ENCODE results near the gene PTPRN.

PTPRN gene

DNA sequence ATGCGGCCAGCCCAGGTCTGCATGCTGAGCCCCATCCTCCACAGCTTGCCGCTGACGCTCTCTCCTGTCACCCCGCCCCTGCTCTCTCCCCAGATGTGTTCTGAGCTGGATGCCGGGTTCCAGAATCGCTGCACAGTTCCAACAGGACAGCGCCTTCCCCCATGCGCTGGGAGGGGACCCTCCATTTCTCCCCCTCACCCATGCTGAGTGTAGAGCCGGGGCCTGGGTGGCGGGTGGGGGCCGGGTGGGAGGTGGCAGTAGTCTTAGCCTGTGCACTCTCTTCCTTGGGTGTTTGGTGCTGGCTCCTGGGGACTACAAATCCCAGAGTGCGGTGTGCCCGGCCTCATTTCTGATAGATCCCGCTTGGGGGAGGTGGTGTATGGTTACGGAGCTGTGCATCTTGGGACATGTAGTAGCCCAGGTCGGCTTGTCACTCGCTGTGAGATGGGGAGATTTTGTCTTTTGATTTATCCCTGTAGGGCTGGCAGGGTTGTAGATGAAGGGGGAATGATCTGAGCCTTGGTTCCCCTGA lies 23.2 kb downstream of the PTPRN start:
- peaks cover 13% of the 10 kb centered on the region for H3K36me3 Mint-ChIP-seq (ENCODE audit: low read depth)
- no peak overlapping the region for H3K4me3 Mint-ChIP-seq
- H3K4me1 Mint-ChIP-seq (ENCODE audit: low read depth) = peaks cover 5% of the 10 kb centered on the region
- no peak overlapping the region for H3K27ac Mint-ChIP-seq
- no peaks in the 10 kb centered on the region for H3K9me3 Mint-ChIP-seq
- H3K27me3 Mint-ChIP-seq (ENCODE audit: low read depth) = no peaks in the 10 kb centered on the region

DNA sequence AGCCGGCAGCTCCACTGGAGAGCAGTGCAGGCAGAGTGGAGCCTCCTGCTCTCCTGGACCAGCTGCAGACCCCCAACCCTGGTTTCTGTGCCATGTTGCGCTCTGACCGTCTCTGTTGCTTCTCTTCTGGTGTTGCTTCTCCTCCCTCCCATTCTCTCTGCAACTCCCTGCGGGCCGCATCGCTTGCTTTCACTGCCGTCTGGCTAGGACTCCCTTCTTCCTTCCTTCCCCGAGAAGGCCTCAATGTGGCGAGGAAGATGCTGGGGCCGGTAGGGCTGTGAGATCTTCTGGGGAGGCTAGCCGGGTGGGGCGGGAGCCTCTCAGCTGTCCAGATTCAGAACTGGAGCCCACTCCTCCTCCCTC lies 23.8 kb downstream of the PTPRN start:
- H3K4me1 Mint-ChIP-seq (ENCODE audit: low read depth) = peaks cover 9% of the 10 kb centered on the region
- H3K27me3 Mint-ChIP-seq (ENCODE audit: low read depth) = no peaks in the 10 kb centered on the region
- H3K9me3 Mint-ChIP-seq = no peaks in the 10 kb centered on the region
- peaks cover 14% of the 10 kb centered on the region for H3K36me3 Mint-ChIP-seq (ENCODE audit: low read depth)
- H3K4me3 Mint-ChIP-seq = no peak overlapping the region
- H3K27ac Mint-ChIP-seq = no peak overlapping the region

DNA sequence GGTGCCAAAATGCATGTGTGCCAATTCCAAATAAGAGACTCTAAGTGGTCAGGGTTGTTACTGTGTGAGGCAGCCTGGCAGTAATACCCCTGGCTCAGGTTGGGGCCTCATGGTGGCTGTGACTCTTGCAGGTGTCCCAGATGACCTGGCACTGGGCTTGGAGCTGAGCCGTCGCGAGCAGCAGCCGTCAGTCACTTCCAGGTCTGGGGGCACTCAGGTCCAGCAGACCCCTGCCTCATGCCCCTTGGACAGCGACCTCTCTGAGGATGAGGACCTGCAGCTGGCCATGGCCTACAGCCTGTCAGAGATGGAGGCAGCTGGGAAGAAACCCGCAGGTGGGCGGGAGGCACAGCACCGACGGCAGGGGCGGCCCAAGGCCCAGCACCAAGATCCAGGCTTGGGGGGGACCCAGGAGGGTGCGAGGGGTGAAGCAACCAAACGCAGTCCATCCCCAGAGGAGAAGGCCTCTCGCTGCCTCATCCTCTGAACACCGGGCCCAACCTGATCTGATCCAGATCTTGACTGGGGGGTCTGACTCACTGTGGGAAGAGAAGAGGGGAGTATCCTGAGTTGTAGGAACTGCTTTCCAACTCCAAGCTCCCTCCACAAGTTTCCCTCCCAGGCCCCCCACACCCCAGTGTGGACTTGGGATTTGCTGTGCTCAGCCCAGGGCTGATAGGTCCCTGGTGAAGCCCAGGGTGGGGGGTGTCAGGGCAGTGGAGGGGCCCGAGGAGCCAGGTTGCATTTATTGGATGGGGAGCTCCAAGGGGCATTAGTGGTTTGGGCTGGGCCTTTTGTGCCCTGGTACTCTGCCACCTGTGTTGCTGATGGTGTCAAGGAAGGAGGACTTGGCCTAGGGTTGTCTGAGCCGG lies 24.5 kb downstream of the PTPRN start:
- Mint-ChIP-seq H3K36me3 (ENCODE audit: low read depth) (peaks cover 15% of the 10 kb centered on the region), H3K27ac (no peak overlapping the region), H3K27me3 (ENCODE audit: low read depth) (no peaks in the 10 kb centered on the region), H3K4me1 (ENCODE audit: low read depth) (peaks cover 15% of the 10 kb centered on the region), H3K9me3 (no peaks in the 10 kb centered on the region), H3K4me3 (no peak overlapping the region)

DNA sequence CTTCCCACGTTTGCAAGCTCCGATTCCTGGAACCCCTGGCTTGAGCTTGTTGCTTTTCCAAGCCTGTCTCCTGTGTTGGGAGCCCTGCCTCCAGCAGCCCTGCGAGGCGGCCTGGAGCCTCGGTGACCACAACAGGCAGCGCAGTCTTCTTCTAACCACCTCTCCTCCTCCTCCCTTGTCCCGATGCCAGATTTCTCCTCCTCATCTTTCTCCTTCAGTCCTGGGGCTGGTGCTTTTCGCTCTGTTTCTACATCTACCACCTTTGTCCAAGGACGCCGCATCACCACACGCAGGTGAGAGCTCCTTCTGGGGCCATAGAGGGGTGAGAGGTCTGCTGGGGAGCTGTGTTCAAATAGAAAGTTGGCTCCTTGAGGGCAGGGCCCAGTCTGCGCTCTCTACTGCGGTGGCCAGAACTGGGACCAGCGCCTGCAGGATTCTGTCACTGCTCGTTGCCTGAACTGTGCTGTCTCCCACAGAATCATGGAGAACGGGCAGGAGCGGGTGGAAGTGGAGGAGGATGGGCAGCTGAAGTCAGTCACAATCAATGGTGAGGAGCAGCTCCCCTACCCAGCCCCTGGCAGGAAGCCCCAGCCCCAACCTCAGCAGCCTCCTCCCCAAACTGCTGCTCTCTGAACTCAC lies 26.1 kb downstream of the PTPRN start:
- Mint-ChIP-seq H3K9me3 (no peaks in the 10 kb centered on the region), H3K4me1 (ENCODE audit: low read depth) (peaks cover 26% of the 10 kb centered on the region), H3K36me3 (ENCODE audit: low read depth) (peaks cover 16% of the 10 kb centered on the region), H3K27ac (peak overlapping the region; percentile 0), H3K4me3 (no peak overlapping the region), H3K27me3 (ENCODE audit: low read depth) (no peaks in the 10 kb centered on the region)

DNA sequence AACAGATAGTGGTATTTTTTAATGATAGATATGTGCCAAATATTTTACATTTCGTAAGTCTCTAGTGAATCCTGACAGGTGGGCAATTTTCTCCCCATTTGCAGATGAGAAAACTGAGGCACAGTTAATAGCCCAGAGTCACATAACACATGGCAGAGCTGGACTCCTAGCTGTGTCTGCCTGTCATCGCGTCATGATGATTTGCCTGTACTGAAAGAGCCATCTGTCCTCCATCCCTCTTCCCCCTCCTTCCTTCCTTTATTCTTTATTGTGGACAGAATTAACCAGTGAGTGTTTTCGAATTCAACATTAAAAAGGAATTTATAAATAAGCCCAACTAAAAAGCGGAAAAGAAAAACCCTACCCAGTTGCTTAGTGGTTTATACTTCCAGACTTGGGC lies 26.8 kb downstream of the PTPRN start:
- Mint-ChIP-seq H3K27me3 (ENCODE audit: low read depth) (no peaks in the 10 kb centered on the region), H3K36me3 (ENCODE audit: low read depth) (peaks cover 16% of the 10 kb centered on the region), H3K4me1 (ENCODE audit: low read depth) (peaks cover 33% of the 10 kb centered on the region)

DNA sequence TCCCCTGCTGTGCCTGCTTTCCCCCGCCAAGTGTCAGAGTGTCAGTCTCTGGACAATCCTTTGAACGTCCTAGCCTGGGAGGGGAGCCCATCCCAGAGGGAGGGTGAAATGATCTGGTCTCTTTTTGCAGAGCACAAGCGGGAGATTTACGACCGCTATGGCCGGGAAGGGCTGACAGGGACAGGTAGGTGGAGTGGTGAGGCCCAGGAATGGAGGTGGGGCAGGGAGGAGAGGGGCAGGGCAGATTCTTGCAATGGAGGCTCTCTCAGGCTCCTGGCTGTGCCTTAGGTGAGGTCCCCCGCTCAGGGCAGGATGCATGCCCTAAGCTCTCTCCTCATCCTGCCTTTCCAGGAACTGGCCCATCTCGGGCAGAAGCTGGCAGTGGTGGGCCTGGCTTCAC lies 27.6 kb downstream of the PTPRN start:
- H3K27me3 Mint-ChIP-seq (ENCODE audit: low read depth) = no peaks in the 10 kb centered on the region
- H3K27ac Mint-ChIP-seq = no peak overlapping the region
- peaks cover 36% of the 10 kb centered on the region for H3K4me1 Mint-ChIP-seq (ENCODE audit: low read depth)
- H3K36me3 Mint-ChIP-seq (ENCODE audit: low read depth) = peaks cover 16% of the 10 kb centered on the region
- H3K4me3 Mint-ChIP-seq = no peak overlapping the region
- no peaks in the 10 kb centered on the region for H3K9me3 Mint-ChIP-seq

More for the DNA sequence above, 26.8 kb downstream of the PTPRN start:
- H3K27ac Mint-ChIP-seq = peak overlapping the region; percentile 0
- H3K4me3 Mint-ChIP-seq = no peak overlapping the region
- H3K9me3 Mint-ChIP-seq = no peaks in the 10 kb centered on the region

DNA sequence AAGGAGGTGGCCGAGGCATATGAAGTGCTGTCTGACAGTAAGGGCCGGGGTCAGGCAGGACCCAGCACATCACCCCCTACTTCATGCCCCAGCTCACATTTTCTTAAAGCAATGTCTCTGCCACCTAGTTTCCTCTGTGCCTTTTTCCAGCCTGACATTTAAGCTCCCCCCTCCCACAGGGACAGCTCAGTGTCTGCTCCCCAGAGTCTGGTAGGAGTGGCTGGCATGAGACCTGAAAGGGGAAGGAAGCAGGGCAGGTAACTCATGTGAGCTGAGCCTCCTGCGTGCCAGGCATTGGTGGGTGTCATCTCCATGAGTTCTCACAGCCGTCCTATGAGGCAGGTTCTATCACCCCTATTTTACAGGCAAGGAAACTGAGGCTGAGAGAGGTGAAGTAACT lies 28.6 kb downstream of the PTPRN start:
- Mint-ChIP-seq H3K4me1 (ENCODE audit: low read depth) (peaks cover 36% of the 10 kb centered on the region), H3K9me3 (no peaks in the 10 kb centered on the region), H3K4me3 (peak overlapping the region; percentile 98), H3K27ac (peak overlapping the region; percentile 99), H3K27me3 (ENCODE audit: low read depth) (no peaks in the 10 kb centered on the region), H3K36me3 (ENCODE audit: low read depth) (peaks cover 16% of the 10 kb centered on the region)

DNA sequence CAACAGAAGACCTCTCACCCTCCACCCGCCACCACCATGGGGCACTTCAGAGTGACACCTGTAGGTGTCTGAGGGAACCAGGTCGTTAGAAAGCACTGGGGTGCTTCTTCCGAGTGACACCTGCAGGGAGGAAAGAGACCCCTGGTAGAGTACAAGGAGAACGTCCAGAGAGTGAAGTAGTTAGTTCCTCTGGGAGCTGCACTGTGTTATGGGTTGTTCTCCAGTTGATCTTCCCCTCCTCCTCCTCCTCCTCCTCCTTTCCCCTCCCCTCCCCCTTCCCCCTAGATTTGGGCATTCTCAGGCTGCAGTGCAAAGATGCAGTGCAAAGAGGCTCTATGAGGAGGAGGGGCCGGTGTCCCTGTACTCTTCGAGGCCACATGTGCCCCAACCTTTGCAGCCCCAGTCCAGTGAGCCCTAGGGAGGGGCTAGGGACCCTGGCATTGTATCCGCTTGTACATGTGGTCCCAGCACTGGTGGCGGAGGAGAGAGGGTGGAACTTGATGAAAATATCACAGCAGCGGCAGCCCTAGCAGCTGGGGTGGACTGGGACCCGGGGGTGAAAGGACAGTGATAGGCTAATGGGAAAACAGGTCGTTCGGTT lies 29.2 kb downstream of the PTPRN start:
- no peaks in the 10 kb centered on the region for H3K27me3 Mint-ChIP-seq (ENCODE audit: low read depth)
- peaks cover 13% of the 10 kb centered on the region for H3K36me3 Mint-ChIP-seq (ENCODE audit: low read depth)
- peak overlapping the region; percentile 99 for H3K27ac Mint-ChIP-seq
- H3K9me3 Mint-ChIP-seq = no peaks in the 10 kb centered on the region
- H3K4me3 Mint-ChIP-seq = peak overlapping the region; percentile 98
- H3K4me1 Mint-ChIP-seq (ENCODE audit: low read depth) = peaks cover 35% of the 10 kb centered on the region

DNA sequence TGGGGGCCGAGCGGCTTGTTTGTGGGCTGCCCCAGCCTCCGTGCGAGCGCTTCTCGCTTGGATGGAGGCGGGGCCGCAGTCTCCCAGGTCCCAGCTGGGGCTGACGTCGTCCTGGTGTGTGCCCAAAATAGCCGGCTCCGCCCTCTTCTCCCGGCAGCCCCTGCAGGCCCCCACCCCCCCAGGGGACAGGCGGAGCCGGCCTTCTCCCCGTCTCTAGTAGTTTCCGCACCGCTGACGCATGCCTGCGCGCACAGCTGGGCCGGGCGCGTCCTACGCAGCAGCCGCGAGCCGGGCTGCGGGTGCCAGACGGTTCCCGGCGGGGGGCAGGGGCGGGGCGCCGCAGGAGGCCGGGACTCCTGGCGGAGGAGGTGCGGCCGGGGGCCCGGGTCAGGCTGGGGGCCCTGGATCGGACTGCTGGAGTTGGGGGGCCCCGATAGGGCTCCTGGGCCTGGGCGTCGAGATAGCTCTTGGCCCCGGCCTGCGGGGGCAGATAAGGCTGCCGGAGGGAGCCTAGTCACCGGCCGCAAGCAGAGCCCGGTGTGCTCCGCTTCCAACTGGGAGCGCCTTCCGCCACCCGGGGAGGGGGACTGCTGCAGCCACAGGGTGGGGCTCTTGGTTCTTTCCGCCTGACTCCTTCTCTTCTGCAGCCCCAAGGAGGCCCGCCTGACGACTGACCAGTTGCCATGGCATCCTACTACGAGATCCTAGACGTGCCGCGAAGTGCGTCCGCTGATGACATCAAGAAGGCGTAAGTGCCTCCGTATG lies 29.9 kb downstream of the PTPRN start, which contains the start of gene DNAJB2:
DNAJB2 (plus strand) TSS at position 216 of the 765 bp plus-strand sequence; CDS start at position 684, 468 bp downstream.
- peaks cover 4% of the 10 kb centered on the region for H3K27me3 Mint-ChIP-seq (ENCODE audit: low read depth)

DNA sequence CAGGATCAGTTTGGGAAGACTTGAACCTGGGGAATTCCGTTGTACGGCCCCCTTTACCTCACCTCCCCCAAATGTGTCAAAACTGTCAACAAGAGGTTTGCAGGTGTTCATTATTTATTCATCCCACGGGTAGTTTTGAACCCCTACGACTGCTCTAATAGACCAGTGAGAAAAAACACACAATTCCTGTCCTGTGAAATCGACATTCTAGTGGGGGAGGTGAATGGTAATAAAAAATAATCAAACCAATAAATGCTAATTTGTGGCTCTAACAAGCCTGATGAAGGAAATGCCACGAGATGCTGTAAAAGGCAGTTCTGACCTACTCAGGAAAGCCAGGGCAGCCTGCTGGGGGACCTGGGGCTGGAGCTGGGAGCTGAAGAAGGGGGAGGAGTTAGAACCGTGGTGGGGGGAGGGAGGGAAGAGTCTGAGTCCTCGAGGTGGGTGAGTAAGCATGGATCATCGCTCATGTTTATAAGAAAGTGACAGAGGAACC lies 30.5 kb downstream of the PTPRN start:
- Mint-ChIP-seq H3K4me1 (ENCODE audit: low read depth) (peaks cover 35% of the 10 kb centered on the region), H3K4me3 (peak overlapping the region; percentile 98), H3K27ac (peak overlapping the region; percentile 98), H3K27me3 (ENCODE audit: low read depth) (peaks cover 4% of the 10 kb centered on the region), H3K9me3 (no peaks in the 10 kb centered on the region), H3K36me3 (ENCODE audit: low read depth) (peaks cover 13% of the 10 kb centered on the region)

More for the DNA sequence above, 29.9 kb downstream of the PTPRN start, which contains the start of gene DNAJB2:
- Mint-ChIP-seq H3K36me3 (ENCODE audit: low read depth) (peaks cover 13% of the 10 kb centered on the region), H3K4me3 (peak within 1 kb of the TSS; percentile 98), H3K9me3 (no peaks in the 10 kb centered on the region), H3K4me1 (ENCODE audit: low read depth) (peaks cover 35% of the 10 kb centered on the region), H3K27ac (peak within 1 kb of the TSS; percentile 99)

DNA sequence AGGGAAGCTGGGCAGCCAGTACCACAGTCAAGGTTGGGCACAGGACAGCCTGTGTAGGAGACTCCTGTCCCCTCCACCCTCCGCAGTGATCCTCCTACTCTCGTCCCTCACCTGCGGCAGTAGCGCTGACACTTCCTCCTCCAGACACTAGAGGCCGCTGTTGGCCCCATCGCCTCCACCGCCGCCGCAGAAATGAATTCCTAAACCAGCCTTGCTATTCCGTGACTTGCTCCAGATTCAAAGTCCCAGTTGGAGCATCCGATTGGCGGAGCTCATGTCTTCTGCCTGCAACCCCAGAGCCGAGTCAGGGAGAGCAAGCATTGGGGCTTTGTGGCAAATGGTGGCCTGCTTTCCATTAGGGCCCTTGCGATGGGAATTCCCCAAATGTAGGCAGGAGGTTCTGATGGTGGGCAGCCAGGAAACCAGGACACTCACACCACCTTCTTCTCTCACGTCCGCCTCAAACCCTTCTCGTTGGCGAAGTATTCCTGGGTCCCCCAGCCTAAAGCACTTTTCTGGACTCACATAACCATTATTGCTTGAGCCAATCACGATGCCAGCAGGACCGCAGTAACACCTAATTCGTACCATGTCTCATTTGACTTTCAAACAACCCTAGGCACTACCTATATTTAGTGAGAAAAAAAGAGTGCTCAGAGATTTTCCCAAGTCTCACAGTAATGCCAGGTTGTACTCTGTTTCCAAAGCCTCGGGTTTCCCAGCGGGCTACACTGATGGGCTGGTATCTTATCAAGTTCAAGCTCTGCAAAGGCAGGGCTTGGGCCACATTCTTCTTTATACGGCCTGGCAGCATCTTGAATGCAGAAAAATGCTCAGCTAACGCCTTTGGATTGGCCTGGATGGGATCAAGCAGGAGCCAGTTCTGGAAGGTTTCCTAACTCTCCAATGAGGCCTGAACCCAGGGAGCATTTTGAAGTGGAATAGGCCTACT lies 31.2 kb downstream of the PTPRN start:
- no peaks in the 10 kb centered on the region for H3K9me3 Mint-ChIP-seq
- H3K27me3 Mint-ChIP-seq (ENCODE audit: low read depth) = peaks cover 4% of the 10 kb centered on the region
- peak overlapping the region; percentile 98 for H3K27ac Mint-ChIP-seq
- H3K4me3 Mint-ChIP-seq = peak overlapping the region; percentile 98
- peaks cover 35% of the 10 kb centered on the region for H3K4me1 Mint-ChIP-seq (ENCODE audit: low read depth)
- H3K36me3 Mint-ChIP-seq (ENCODE audit: low read depth) = peaks cover 10% of the 10 kb centered on the region

DNA sequence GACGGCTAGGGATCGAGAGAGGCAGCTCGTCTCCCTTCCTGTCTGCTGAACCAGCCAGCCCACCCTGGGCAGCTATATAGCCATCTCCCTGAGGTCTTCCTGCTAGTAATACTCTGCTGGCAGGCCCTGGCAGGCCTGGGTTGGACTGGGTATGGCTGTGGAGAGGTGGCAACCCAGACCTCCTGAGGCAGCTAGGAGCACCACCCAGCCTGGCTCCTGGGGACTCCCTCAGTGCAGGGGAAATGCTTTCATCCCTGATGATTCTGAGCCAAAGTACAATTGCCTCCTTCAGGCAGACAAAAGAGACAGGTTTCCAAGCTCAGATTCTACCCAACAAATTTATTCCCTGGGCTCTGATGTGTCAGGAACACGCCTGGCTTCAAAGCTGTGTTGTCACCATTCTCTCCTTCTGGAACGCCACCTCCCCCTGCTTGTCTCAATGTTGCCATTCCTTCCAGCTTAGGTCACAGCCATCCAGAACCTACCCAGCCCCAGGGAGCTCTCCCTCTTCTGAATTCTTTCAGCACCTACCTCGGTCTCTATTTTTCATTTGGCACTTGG lies 34.8 kb downstream of the PTPRN start:
- Mint-ChIP-seq H3K4me1 (ENCODE audit: low read depth) (peaks cover 20% of the 10 kb centered on the region), H3K4me3 (no peak overlapping the region), H3K9me3 (no peaks in the 10 kb centered on the region)

DNA sequence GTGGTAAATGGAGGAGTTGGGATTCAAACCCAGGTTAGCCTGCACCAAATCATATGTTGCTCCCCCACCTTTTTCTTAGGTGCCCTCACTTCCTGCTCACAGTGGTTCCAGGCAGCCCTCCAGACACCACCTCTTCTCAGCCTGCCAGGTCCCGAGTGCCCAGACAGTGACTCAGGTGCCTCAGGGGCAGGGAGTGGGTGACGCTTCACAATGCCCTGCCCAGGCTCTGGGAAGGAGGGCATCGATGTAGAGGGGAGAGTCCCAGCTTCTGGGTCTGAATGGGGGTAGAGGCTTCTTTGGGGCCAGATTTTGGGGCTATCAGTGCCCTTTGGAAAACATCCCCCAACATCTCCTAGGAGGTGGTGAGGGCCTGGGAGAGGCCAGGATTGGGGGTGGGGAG lies 35.3 kb downstream of the PTPRN start:
- Mint-ChIP-seq H3K27me3 (ENCODE audit: low read depth) (peaks cover 10% of the 10 kb centered on the region), H3K4me1 (ENCODE audit: low read depth) (peaks cover 19% of the 10 kb centered on the region), H3K36me3 (ENCODE audit: low read depth) (no peaks in the 10 kb centered on the region), H3K4me3 (no peak overlapping the region), H3K9me3 (no peaks in the 10 kb centered on the region), H3K27ac (no peak overlapping the region)

More for the DNA sequence above, 34.8 kb downstream of the PTPRN start:
- H3K36me3 Mint-ChIP-seq (ENCODE audit: low read depth) = no peaks in the 10 kb centered on the region
- no peak overlapping the region for H3K27ac Mint-ChIP-seq
- peaks cover 10% of the 10 kb centered on the region for H3K27me3 Mint-ChIP-seq (ENCODE audit: low read depth)

Data from T-helper 1 cell treated with Interleukin-12 subunit alpha and Interleukin-12 subunit beta and Interleukin-4 antibody, amounts not matched to agents 30 μg/mL and 1 μg/mL, for 36 hours (primary cell).